ENCODE results near the gene JAKMIP2.

DNA sequence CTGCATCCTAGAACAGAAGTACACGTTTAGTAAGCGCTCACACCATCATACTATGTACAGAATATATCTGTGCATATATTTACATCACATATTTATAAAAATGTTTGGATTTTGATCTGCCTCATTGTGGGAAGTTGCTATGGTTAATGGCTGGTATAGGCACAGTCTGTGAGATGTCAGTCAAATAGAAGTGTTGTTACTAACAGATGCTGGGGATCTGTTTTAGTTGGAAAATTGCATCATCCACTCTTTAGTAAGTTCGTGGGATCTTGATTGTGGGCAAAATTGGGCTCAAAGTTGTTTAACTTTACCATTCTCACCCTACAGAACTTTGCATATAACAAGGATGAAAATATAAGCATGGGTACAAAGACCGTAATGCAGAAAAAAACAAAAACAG is 196.3 kb downstream of the JAKMIP2 start:
- no peak for TF ChIP-seq CTCF (conservative IDR thresholded peaks at IDR 0.05; ENCODE audit: low read length)
- no peak for TF ChIP-seq EZH2phosphoT487 (IDR thresholded peaks at IDR 0.05; ENCODE audit: borderline replicate concordance)
